Tracheal epithelial cell (primary cell): Measurements from ENCODE around the gene PRR14L. TPM values are rescaled to one million over a fixed set of nuclear protein-coding genes. Genes with fewer than 3 reads are reported as not detected.

Experiments
- total RNA-seq: library from RNA; depleted of rRNA; stranded (reverse); fragments of >200 nt; gene quantifications from 2 replicates; pipeline ENCODE4 v1.2.1, GENCODE V29; 2014

PRR14L gene
- total RNA-seq: 12.8 and 18.8 TPM in 2 replicates

GRCh38 chr22:31749636-31750364, at the start of gene PRR14L:
TSS of gene PRR14L (minus strand) at chr22:31750132. CDS start at chr22:31738860, 11,272 bp downstream.

DNA sequence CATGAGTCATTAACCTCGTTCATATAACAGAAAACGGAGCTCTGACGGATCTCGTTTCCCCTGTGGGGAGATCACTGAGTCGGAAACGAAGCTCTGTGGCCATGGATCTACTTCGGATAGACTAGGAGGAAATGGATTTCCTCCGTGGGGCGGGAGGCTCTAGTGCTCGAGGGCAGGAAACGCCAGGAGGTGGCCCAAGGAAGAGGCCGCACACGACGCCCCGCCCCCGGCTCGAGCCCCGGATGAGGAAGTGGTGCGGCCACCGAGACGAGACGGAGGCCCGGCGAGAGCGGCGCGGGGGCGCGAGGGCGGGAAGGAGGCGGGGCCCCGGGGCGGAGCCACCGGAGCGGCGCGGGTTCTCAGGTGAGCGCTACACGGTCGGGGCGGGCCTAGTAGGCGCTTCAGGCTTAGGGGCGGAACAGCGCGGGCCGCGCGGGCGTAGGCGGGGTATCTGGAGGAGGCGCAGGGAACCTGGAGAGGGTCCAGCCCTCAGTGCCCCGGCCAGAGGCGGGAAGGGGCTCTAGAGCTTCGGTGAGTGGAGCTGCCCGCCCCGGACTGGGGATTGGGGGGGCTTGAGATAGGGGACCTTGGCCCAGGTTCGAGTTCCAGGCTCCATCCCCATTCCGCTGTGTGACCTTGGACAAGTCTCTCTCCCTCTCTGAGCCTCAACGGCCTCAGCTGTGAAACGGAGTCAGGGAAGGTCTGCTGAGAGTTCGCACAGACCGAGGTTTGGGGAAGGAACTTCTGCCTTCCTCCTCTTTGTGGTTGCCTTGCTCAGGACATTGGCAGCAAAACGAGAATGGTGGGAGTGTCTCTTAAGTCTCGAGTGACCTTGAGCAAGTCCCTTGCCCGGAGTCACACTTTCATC, 3.9 kb upstream of the PRR14L start, which contains the start of gene DEPDC5:
Gene DEPDC5, plus strand, starts transcription at position 386 of the 868 bp plus-strand sequence. CDS start 903 bp downstream, outside the sequence.

DNA sequence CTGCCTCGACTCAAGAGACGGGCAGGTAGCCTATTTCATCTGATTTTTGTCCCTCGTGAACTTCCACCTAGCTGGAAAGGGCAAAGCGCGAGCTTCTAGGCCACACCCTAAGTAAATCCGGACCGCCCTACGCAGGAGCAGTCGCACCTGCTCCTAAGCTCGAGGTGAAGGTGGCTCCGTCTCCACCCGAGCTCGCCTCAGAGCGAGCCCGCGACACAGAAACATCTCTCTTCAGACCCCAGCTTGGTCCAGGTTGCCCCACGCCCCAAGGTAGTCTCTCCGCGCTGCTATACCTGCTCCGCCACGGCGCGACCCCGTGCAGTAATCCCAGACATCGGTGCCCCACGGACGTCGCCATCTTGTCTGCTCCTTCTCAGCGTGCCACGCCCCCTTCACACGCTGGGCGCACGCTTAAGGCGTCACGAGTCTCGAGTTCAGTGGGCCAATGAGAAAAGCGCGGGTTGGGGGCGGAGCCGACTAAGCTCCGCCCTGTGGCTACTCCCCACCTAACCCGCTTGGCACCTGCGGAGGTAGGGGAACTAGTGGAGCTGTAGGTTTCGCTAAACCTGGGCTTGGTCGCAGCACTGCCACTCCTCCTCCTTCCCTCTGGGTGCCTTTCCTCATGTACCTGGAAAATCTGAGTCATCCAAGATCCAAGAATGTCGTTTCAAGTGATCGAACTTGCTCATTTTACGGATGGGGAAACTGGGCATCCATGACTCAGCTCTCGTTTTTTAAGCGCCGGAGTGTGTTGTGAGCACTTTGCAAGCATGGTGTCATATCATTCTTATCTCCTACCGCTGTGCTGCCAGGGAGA, 87.9 kb downstream of the PRR14L start, which contains the start of gene PISD:
Gene PISD, minus strand, starts transcription at position 365 of the 817 bp plus-strand sequence. Its CDS starts 7 bp downstream, at position 358.

Other genes with a start within 250 kb of the PRR14L start
- gene PISD, start 87.9 kb downstream of the PRR14L start, total RNA-seq: 22.6 and 54.9 TPM in 2 replicates
- 9.4 and 11.1 TPM in 2 replicates for gene DEPDC5, start 3.9 kb upstream of the PRR14L start, total RNA-seq
- gene YWHAH, start 194.4 kb upstream of the PRR14L start, total RNA-seq: 39.6 and 99.5 TPM in 2 replicates